DOHH2 (cell line): ENCODE data around the gene CTSS.

Experiments used
- H3F3A ChIP-seq: fragments of 200-600 bp; sonication (generic), shearing (Covaris generic); 2 replicates; pipeline ENCODE4 v1.6.0; 2016; ENCODE audit warnings: antibody characterized with exemption, mild to moderate bottlenecking; ENCODE audit not compliant: control insufficient read depth, insufficient read depth
- H3K27ac ChIP-seq: fragments of 200-600 bp; sonication (generic); 2 replicates; pipeline ENCODE4 v1.5.1; 2014; ENCODE audit warnings: low read depth, mild to moderate bottlenecking, low read length, moderate library complexity
- H3K27me3 ChIP-seq: fragments of 200-600 bp; sonication (generic); 2 replicates; pipeline ENCODE4 v1.6.1; 2014; ENCODE audit warnings: mild to moderate bottlenecking, low read length, mixed read lengths; ENCODE audit not compliant: control insufficient read depth
- H3K36me3 ChIP-seq: fragments of 200-600 bp; sonication (generic); 2 replicates; pipeline ENCODE4 v1.6.1; 2014; ENCODE audit warnings: mild to moderate bottlenecking, low read length, moderate library complexity, mixed read lengths; ENCODE audit not compliant: control insufficient read depth
- H3K4me1 ChIP-seq: fragments of 200-600 bp; sonication (generic); 2 replicates; pipeline ENCODE4 v1.6.1; 2014; ENCODE audit warnings: mild to moderate bottlenecking, low read length, mixed read lengths; ENCODE audit not compliant: control insufficient read depth
- H3K4me2 ChIP-seq: fragments of 200-600 bp; sonication (generic); 2 replicates; pipeline ENCODE4 v1.6.0; 2014; ENCODE audit warnings: mild to moderate bottlenecking, low read length, moderate library complexity
- H3K4me3 ChIP-seq: fragments of 200-600 bp; sonication (generic); 2 replicates; pipeline ENCODE4 v1.5.1; 2014; ENCODE audit warnings: mild to moderate bottlenecking, low read length, mixed read lengths
- H3K79me2 ChIP-seq: fragments of 200-600 bp; sonication (generic); 2 replicates; pipeline ENCODE4 v1.6.1; 2014; ENCODE audit warnings: mild to moderate bottlenecking, low read length, mixed read lengths; ENCODE audit not compliant: control insufficient read depth
- H3K9me2 ChIP-seq: fragments of 200-600 bp; sonication (generic); replicated peaks from 2 replicates; pipeline ENCODE4 v1.6.1; 2014; ENCODE audit warnings: mild to moderate bottlenecking, low read length, mixed read lengths; ENCODE audit not compliant: control insufficient read depth
- H3K9me3 ChIP-seq: fragments of 200-600 bp; sonication (generic); 2 replicates; pipeline ENCODE4 v1.6.1; 2014; ENCODE audit warnings: antibody characterized with exemption, low read length, mixed read lengths; ENCODE audit not compliant: control insufficient read depth, insufficient read depth
- H4K20me1 ChIP-seq: fragments of 200-600 bp; sonication (generic); 2 replicates; pipeline ENCODE4 v1.6.0; 2014; ENCODE audit warnings: low read depth, mild to moderate bottlenecking, antibody characterized with exemption, low read length, moderate library complexity; ENCODE audit not compliant: control insufficient read depth, insufficient read depth
- CTCF ChIP-seq: fragments of 200-600 bp; sonication (generic); IDR thresholded peaks from one replicate; pipeline ENCODE4 v1.5.1; 2014; ENCODE audit warnings: antibody characterized with exemption, mild to moderate bottlenecking, low read depth, low read length; ENCODE audit not compliant: poor library complexity, severe bottlenecking
- EZH2phosphoT487 ChIP-seq: fragments of 200-600 bp; sonication (generic); IDR thresholded peaks from 2 replicates; pipeline ENCODE4 v1.6.1; 2017; ENCODE audit warnings: borderline replicate concordance, mild to moderate bottlenecking, antibody characterized with exemption, low read length, moderate library complexity, mixed read lengths

CTSS gene

GRCh38 chr1:150807249-150808023, 41.9 kb upstream of the CTSS start:
- no peaks in the 10 kb centered on the region for H3K9me2 ChIP-seq
- H3K9me3 ChIP-seq: no peaks in the 10 kb centered on the region
- TF ChIP-seq EZH2phosphoT487 (no peak), CTCF (no peak)
- no peak overlapping the region for H3K4me3 ChIP-seq
- no peaks in the 10 kb centered on the region for H4K20me1 ChIP-seq
- peak overlapping the region; percentile 8; the same call in 1 of the 2 replicates for H3K4me2 ChIP-seq
- H3K79me2 ChIP-seq: no peaks in the 10 kb centered on the region
- no peaks in the 10 kb centered on the region for H3F3A ChIP-seq
- no peaks in the 10 kb centered on the region for H3K27me3 ChIP-seq
- H3K36me3 ChIP-seq: peaks cover 2% of the 10 kb centered on the region
- no peak overlapping the region for H3K27ac ChIP-seq
- peaks cover 8% of the 10 kb centered on the region for H3K4me1 ChIP-seq

DNA sequence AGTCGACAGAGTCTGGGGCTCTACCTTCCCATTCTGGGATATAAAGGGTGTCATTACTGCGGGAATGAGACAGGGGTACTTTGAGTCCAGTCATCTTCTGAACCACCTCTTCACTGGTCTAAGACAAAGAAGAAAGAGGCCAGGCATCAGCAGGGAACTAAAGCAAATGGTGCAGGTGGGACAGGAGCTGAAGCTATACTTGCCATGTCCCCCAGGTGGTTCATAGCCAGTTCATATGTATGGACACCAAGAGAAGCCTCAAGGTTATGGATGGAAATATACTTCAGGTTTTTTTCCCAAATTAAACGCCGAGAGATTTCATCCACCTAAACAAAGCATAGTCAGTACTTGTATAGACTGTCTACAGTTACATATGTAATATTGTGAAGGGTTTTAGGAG, 40.3 kb upstream of the CTSS start:
- Histone ChIP-seq H3K4me2 (no peak overlapping the region), H3K4me3 (no peak overlapping the region), H3K27me3 (no peaks in the 10 kb centered on the region), H3F3A (no peaks in the 10 kb centered on the region), H4K20me1 (no peaks in the 10 kb centered on the region), H3K4me1 (peaks cover 8% of the 10 kb centered on the region), H3K79me2 (no peaks in the 10 kb centered on the region), H3K36me3 (0 out of 2 replicates have a peak, but pooled peaks cover 2% of the 10 kb centered on the region), H3K9me3 (no peaks in the 10 kb centered on the region), H3K27ac (no peak overlapping the region), H3K9me2 (no peaks in the 10 kb centered on the region)
- TF ChIP-seq EZH2phosphoT487: no peak
- no peak for TF ChIP-seq CTCF

GRCh38 chr1:150804671-150805070, 39.1 kb upstream of the CTSS start:
- H3K36me3 ChIP-seq: no peaks in the 10 kb centered on the region
- no peaks in the 10 kb centered on the region for H4K20me1 ChIP-seq
- H3K79me2 ChIP-seq: no peaks in the 10 kb centered on the region
- no peaks in the 10 kb centered on the region for H3K27me3 ChIP-seq
- H3K27ac ChIP-seq: no peak overlapping the region
- peaks cover 8% of the 10 kb centered on the region for H3K4me1 ChIP-seq
- no peaks in the 10 kb centered on the region for H3K9me3 ChIP-seq
- TF ChIP-seq EZH2phosphoT487 (no peak), CTCF (no peak)
- H3F3A ChIP-seq: no peaks in the 10 kb centered on the region
- H3K4me2 ChIP-seq: no peak overlapping the region
- H3K4me3 ChIP-seq: no peak overlapping the region
- no peaks in the 10 kb centered on the region for H3K9me2 ChIP-seq
